ENCODE measurements around the gene ULBP2.
"Not testable (repeated sequence)": the region's sequence is repeated elsewhere in the genome, so short reads cannot be mapped to it uniquely, and the experiment has no call there.

ULBP2 gene

DNA sequence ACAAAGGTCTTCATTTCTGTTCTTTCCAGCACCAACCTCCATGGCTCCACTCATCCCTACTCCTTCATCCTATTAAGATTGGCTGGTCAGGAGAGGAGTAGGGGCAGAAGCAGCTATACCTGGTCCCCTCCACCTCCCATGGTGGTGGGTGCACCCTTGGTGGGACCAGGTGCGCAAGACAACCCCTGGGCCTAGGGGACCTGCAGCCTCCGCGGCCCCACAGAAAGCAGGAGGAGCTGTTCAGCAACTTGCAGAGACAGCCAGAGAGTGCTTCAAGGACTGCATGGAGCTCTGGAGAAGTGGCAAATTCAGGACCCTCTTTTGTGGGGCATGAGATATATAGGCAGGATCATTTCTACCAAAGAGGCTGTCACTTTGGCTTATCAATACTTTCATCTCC is 9.8 kb downstream of the ULBP2 start:
- no peak for ATAC-seq

DNA sequence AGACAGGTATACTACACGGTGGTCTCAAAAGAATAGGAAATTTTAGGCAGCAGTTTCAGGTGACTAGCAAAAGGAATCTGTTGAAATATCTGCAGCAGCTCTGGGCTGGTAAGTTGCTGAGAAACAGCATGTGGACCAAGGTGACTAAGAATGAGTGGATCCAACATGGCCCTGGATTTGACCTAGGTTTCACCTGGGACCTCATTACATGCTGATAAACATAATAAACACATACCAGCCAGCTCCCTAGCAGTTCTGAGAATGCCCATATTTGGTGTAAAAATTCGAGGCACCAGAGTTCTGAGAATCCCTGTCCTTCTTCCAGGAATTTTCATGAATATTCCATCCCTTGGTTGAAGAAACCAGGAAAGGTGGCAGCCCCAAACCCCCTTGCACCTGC is 11.6 kb downstream of the ULBP2 start:
- ATAC-seq, result peak in 1 of 2 donors; percentile 50

DNA sequence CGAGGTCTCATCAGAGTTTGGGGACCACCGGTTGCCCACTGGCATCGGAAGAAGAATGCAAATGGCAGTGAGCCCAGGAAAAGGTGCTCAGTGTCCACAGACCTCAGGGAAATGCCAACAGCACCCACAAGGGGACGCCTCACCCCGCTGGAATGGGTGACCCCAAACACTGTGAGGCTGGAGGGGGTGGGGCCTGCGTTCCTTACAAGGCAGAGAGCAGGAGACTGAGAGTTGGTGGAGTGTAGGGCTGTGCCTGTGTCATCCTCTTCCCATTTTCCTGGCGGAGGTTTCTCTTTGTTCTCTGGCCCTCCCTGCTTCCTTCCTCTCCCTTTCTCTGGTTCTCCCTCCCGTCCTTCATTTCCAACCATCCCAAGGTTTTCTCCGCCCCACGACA is 12.1 kb downstream of the ULBP2 start:
- peak; percentile 50 to 68 for ATAC-seq

DNA sequence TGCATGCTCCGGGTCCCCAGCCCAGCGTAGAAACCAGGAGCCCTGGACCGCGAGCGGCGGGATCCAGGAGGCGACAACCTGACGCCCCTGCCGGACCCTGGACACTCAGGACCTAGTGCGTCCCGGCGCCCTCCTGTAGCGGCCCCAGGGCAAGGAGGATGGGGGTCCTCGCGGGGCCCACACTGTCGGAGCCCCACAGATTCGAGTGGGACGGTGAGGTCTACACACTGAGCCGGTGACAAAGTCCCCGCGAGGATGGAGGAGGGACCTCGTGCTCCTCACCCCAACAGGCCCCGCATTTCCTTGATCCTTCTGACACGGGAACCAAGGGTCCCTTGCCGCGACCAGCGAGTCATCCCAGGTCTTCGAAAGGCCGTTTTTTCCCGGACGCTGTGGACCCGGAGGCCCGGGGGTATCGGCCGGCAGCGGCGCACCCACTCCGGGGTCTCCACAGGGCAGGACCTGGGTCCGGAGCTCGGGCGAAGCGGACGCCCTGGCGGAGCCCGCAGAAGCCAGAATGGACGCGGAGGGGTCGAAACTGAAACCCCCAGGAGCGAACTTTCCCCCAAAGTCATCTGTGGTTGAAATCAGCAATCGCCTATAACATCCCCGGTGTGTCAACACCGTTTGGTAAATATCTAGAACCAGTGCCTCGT is 12.6 kb downstream of the ULBP2 start:
- peak in 1 of 2 donors; percentile 35 for ATAC-seq

DNA sequence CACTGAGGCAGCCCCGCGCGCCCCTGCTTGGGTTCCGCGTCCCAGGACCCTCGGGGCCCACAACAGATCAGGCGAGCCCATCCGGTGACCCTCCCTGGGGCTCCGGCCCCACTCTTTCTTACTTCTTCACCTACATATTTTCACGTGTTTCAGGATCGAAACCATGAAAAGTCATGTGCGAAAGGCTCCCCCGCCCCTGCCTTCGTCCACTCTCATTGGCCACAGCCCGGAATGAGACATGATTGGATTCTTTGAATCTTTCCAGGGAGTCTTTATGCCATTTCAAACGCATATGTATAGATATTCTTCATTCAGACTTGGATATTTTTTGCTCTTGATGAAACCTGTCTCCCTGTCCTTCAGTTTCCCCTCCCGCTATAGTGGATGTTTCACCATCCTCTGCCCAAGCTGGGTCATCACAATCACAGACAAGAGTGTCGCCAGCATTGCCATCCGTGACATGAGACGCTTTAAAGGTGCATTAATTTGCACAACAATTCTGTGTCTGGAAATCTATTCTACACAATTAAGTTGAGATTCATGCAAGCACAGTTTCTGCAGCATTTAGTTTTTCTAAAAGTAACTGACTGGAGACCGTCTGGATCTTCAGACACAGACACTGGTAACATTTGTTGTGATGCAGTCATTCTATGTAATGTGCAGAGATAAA is 13.3 kb downstream of the ULBP2 start:
- ATAC-seq, result not testable (repeated sequence)

DNA sequence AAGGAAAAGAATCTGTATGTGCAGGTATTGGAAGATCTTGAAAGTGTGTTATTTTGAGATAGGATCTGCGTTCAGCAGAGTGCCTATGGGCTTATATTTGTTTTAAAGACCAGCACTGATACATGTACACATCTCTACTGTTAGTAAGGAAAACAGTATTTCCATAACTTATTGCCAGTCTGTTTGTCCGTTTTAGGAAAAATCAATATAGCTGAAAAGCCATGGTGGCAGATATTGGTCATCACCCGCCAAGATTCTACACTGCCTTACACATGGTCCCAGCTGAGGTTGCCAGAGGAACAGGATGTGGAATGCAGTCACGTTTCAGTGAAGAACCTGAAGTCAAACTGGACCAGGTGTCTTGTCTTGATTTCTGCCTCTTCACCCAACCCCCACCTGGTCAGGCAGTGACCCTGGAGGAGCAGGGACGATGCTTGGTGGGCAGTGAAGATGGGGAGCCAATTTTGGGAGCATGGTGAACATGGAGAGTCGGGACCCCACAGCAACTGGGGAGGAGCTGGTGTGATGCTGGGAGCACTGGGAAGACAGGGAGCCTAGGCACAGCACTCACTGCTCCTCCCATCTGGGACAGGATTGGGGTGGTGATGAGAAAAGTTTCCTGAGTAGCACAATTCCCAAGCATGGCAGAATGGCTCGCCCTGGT is 14.0 kb downstream of the ULBP2 start:
- ATAC-seq, result not testable (repeated sequence)

DNA sequence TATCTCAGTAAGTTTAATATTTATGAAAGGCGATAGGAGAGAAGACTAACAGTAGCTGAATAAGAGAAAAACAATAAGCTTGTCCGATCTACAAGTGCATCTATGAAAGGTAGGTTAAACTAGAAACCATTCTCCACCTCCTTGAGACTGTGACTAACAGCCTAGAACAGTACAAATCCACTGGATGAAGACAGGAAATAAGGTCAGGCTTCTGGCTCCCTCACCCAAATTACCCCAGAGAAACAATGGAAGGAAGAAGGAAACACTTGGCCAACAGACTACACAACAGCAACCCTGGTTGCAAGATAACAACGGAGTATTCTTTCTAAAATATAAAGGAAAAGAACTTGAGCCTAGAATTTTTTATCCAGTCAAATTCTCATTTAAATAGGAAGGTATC is 16.3 kb downstream of the ULBP2 start:
- ATAC-seq, result not testable (repeated sequence)

DNA sequence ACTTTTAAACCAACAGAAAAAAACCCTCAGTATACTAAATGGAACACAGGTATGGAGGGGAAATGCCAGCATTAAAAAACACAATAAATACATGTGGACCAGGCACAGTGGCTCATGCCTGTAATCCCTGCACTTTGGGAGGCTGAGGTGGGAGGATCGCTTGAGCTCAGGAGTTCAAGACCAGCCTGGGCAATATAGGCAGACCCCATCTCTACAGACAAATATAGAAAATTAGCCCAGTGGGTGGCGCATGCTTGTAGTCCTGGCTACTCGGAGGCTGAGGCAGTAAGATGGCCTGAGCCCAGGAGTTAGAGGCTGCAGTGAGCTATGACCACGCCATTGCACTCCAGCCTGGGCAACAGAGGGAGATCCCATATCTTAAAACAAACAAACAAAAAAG is 18.0 kb downstream of the ULBP2 start:
- ATAC-seq, result not testable (repeated sequence)

DNA sequence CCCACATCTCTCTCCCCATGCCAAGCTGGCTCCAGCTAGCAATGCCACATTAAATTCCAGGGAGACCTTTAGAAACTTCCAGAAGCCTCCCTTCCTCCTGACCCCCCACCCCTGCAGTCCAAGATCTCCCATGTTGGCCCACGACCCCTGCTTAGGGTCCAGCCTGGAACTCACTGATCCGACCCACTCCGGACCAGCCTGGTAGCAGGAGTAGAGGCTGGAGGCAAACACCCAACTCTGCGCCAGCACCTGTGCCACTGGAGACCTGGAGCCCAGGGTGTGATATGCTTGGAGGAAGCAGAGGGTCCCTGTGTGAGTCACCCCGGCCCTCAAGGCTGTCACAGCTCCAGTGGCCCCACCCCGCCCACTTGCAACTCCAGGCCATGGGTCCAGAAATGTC is 18.7 kb downstream of the ULBP2 start:
- ATAC-seq, result no peak

DNA sequence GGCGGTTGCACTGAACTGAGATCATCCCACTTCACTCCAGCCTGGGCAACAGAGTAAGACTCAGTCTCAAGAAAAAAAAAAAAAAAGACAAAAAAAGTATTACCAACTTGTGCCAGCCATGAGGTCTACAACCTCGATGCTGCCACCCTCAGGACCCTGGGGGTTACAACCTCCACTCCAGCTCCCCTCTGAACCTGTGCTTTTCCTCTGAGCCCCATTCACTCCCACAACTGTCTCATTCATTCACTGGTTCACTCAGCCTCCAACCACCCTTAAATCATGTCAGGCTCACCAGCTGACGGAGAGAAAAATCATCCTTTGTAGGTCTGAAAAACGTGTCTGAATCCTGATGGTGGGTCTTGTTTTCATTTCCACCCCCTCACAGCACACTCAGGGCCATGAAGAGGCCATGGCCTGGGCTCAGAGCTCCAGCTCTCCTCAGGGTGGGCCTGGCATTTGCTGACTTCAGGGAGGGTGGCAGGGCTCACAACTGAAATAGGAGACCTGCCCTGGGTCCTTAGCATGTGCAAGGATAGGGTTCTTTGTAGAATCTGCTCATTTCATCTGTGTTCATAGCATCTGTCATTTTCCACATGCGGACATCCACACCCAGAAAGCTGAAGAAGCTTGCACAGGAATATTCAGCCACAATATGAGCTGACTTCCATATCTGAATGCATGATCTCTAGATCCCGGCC is 20.1 kb downstream of the ULBP2 start:
- no peak for ATAC-seq

DNA sequence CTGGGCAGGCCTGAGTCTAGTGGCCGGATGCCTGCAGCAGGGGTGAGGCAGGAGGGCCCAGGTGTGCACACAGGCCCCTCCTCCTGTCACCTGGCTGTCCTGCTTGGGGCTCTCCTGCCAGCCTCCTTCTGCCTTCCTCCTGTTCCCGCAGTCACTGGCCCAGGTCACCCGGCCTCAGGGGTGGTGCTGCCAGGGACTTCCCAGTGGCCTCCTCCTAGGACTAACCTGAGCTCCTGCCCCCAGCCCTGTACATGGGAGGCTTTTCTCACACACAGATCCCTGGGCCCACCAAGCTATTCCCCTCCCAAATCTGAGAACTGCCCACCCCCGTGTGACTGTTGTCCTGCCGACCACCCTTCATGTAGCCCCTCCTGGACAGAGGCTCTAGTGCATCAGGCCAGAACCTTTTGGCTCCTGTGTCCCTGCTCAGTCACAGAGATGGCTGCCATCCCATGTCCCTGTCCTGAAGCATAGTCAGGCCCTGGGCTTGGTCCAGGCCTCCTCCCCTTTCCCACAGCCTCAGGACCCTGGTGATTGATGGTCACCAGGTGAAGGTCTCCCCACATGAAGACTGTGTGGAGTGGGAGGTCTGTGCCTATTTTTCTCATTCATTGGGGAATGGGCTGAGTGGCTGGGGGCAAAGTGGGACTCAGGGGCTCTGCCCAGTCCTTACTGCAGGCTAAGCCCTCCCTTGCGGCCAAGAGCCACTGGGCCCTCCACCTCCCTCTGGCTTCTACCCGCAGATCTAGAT is 20.8 kb downstream of the ULBP2 start:
- no peak for ATAC-seq

DNA sequence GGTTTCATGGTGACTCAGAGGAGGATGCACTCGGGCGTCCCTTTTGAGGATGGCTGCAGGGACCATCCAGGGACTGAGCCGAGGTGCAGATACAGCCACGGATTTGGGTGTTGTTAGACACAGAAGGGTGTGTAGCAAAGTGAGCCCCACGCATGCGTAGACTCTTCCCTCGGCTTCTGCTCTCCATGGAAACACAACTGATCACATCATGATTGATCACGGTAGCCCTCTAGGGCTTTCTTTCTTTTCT is 21.3 kb downstream of the ULBP2 start:
- ATAC-seq, result peak; percentile 26 to 28

DNA sequence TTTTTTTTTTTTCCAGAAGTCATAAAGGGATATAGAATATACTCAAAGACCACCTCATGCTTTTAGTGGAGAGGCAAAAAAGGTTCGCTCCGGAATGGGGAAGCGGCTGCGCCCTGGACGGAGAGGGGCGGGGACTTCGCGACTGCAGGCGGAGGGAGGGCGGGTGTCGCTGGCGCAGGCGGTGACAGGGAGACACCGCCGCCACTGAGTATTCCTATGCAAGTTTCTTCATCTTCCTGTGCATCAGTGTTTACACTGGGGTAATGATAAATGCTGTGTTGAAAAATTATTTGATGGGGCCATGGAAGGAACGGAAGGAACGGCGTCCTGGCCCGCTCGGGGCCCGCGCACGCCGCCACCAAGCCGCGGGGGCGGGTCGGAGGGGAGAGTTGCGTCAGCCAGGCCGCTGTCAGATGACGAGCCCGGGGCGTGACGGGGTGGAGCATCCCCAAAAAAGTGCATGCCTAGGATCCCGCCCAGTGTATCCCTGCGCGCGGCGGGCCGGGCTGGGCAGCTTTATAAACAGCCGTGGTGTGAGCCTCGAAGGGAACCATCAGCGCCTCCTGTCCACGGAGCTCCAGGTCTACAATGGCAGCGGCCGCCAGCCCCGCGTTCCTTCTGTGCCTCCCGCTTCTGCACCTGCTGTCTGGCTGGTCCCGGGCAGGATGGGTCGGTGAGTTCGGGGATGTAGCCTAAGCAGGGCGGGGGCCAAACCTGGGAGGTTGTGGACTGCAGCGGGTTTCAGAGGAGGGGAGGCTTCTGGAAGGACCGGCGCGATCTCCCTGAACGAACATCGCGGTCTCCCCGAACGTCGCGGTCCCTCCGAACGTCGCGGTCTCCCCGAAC is 21.9 kb downstream of the ULBP2 start, which contains the start of gene ULBP1:
TSS of gene ULBP1 (plus strand) at position 482 of the 846 bp plus-strand sequence. CDS start at position 589, 107 bp downstream.
- ATAC-seq, result peak; percentile 77 to 80

DNA sequence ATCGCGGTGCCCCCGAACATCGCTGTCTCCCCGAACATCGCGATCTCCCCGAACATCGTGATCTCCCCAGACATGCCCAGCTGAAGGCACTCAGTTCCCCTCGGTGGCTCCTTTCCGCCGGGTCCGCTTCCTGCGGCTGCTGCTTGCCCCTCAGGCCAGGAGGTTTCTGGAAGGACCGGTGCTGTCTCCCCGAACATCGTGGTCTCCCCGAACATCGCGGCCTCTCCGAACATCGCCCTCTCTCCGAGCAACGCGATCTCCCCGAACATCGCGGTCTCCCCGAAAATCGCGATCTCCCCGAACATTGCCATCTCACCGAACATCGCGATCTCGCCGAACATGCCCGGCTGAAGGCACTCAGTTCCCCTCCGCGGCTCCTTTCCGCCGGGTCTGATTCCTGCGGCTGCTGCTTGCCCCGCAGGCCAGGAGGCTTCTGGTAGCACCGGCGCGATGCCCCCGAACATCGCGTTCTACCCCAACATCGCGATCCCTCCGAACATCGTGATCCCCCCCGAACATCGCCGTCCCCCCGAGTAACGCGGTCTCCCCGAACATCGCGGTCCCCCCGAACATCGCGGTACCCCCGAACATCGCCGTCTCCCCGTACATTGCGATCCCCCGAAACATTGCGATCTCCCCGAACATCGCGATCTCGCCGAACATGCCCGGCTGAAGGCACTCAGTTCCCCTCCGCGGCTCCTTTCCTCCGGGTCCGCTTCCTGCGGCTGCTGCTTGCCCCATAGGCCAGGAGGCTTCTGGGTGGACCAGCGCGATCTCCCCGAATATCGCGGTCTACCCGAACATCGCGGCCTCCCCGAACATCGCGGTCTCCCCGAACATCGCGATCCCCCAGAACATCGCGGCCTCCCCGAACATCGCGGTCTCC is 22.7 kb downstream of the ULBP2 start:
- no peak for ATAC-seq

DNA sequence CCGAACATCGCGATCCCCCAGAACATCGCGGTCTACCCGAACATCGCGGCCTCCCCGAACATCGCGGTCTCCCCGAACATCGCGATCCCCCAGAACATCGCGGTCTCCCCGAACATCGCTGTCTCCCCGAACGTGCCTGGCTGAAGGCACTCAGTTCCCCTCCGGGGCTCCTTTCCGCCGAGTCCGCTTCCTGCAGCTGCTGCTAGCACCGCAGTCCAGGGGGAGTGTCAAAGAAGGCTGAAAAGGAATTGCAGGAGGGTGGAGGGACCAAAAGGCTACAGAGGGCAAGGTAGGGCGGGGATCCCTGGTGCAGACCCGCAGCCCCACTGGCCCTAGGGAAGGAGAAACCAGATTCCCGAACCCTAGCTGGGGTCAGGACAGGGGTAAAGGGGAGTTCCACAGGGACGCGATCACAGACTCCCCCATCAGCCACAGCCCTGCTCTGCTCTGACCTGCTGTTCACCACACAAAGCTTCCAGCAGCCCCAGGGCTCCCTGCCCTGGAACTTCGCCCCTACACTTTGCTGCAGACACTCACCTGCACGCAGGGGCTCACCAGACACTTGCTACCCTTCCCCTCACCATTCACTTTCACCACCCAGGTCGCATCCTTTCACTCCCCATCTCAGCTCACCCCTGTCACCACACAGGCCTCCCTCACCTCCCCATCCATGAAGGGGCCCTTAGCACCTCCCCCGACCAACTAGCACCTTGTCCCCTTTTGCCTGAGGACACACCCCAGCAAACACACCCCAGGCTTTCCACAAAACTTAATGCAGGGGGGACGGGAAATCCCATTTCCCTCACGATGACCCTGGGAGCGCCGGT is 23.6 kb downstream of the ULBP2 start:
- no peak for ATAC-seq

DNA sequence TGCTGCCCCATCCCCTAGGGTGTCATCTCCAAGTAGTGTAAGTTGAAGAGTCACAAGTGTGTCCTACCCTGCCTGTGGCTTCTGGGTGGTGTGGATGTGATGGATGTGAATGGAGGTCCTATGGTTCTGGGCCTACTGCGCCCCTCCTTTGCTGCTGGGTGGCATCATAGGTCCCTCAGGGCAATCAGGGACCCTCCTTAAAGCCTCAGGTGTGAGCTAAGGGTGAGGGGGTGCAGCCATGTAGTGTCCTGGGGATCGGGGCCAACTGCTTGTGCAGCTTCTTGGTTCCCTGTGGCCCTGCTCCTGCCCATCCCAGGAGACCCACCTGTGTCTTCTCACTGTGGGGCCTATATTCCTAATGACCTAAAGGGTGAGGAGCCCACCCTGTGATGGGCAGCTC is 24.5 kb downstream of the ULBP2 start:
- ATAC-seq, result not testable (repeated sequence)

DNA sequence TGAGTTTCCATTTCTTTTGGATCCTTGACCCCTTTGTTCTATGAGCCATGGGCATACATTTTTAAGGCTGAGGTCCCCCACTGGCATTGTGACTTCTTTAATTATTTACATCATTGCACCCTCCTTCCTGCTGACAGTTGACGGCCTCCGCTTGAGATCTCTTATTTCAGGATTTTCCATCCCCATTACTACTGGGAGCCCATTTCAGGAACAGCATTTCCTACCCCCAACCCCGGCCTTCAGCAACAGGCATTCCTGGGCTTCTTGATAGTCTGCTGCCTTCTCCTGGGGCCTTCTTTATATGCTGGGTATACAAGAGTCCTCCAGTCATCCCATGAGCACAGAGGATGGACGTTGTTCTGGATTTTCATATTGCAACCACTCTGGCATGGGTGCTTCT is 25.8 kb downstream of the ULBP2 start:
- no peak for ATAC-seq

DNA sequence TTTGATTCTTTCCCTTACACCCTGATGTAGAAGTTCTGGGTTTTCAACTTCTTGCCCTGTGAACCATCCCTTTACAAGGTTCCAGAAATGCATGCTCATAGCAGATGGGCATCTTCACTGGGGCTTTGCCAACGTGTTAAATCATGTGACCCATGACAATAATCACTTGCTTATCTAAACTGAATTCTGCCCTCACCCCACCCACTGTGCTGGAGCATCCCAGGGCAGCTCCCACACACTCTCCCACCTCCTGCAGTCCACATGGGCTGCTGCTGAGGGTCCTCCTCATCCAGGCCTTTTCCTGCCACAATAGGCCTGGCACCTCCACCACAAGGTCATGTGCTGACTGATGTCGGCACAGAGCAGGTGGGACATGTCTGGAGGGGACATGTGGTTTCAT is 26.2 kb downstream of the ULBP2 start:
- ATAC-seq, result not testable (repeated sequence)

DNA sequence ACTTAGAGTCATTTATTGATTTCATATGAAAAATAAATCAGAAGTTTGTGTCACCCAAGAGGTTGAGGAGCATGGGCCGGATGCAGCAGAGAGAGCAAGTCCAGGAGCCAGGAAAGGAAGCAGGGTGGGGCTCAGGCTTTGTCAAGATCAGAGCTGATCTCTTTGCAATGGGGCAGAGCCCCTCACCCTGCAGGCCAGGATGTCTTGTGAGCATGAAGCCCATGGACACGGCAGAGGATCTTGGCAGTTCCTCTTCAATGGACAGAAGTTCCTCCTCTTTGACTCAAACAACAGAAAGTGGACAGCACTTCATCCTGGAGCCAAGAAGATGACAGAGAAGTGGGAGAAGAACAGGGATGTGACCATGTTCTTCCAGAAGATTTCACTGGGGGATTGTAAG is 27.1 kb downstream of the ULBP2 start:
- not testable (repeated sequence) for ATAC-seq

DNA sequence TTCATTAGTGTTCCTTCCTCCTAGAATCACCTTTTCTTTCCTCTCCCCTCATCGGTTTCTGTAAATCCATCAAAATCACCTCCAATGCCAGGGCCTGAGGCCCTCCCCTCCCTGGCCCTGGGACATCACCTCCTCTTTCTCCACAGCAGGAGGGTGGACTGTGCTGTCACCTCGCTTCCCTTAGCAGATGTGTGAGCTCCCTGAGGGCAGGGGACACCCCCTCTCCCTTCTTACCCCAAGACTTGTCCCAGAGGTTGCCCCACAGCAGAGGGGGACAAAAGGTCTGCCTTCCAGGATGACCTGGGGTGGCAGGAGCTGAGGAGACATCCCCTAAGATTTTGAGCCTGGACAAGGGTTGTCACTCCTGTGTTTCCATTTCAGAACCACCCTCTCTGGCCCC is 27.8 kb downstream of the ULBP2 start:
- ATAC-seq, result no peak
